ENCODE data around the gene BIRC6.

DNA sequence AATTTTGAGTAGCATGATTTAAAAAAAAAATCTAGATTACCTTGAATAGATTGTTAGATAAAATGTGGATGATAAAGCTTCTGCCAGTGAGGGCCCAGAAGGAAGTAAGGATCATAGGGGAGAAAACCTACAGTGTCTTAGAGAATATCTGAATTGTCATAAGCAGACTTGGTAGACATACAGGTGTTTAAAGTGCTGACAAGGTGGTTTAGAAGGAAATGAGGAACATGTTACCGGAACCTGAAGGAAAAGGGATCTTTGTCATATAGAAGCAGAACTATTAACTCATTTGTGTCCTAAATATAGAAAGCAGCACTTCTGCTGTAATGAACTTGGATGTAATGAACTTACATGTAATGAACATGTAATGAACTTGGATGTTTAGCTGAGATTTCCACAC lies 176.1 kb downstream of the BIRC6 start:
- TF ChIP-seq, protein P1, sequence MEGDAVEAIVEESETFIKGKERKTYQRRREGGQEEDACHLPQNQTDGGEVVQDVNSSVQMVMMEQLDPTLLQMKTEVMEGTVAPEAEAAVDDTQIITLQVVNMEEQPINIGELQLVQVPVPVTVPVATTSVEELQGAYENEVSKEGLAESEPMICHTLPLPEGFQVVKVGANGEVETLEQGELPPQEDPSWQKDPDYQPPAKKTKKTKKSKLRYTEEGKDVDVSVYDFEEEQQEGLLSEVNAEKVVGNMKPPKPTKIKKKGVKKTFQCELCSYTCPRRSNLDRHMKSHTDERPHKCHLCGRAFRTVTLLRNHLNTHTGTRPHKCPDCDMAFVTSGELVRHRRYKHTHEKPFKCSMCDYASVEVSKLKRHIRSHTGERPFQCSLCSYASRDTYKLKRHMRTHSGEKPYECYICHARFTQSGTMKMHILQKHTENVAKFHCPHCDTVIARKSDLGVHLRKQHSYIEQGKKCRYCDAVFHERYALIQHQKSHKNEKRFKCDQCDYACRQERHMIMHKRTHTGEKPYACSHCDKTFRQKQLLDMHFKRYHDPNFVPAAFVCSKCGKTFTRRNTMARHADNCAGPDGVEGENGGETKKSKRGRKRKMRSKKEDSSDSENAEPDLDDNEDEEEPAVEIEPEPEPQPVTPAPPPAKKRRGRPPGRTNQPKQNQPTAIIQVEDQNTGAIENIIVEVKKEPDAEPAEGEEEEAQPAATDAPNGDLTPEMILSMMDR (IDR thresholded peaks at IDR 0.05): no peak
- no peak for TF ChIP-seq POLR2A (IDR thresholded peaks at IDR 0.05)

All from uterus (tissue), 2 donors.